ENCODE results near the gene PLXNA4.

The PLXNA4 gene

DNA sequence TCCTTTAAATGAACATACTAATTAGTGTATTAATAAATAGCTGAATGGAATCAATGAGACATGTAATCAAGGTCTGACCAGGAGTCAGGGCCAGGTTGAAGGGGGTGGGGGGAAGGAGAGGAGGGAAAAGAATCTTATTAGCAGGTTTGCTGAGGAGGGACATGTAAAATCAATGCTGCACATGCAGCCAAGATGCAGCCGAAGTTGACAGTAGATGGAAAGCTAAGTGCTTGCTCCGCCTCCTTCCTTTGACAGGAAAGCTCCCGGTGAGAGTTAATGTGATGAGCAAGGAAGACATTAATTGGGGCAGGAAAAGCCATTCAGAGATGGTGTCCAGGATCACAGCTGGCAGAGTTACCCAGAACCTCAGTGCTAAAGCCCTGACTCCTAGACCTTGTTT lies 24.4 kb downstream of the PLXNA4 start:
- no peak overlapping the region for H3K4me3 ChIP-seq (ENCODE audit: low read depth, low read length, poor library complexity, severe bottlenecking)
- H3K4me1 ChIP-seq (ENCODE audit: insufficient read depth, low read length, severe bottlenecking) = no peaks in the 10 kb centered on the region
- H3K27ac ChIP-seq (ENCODE audit: low read depth, low read length, poor library complexity, severe bottlenecking) = no peak overlapping the region
- no peaks in the 10 kb centered on the region for H3F3A ChIP-seq (ENCODE audit: insufficient read depth, low read length)
- no peaks in the 10 kb centered on the region for H3K27me3 ChIP-seq (ENCODE audit: insufficient read depth, low read length)
- H4K20me1 ChIP-seq (ENCODE audit: insufficient read depth, low read length) = no peaks in the 10 kb centered on the region
- H3K9me3 ChIP-seq (ENCODE audit: low read length) = no peaks in the 10 kb centered on the region
- no peaks in the 10 kb centered on the region for H3K9me2 ChIP-seq (ENCODE audit: low read depth, low read length)
- no peak overlapping the region for H2AFZ ChIP-seq (ENCODE audit: low read length)
- H3K9ac ChIP-seq (ENCODE audit: low read length) = no peak overlapping the region
- TF ChIP-seq, protein P1, sequence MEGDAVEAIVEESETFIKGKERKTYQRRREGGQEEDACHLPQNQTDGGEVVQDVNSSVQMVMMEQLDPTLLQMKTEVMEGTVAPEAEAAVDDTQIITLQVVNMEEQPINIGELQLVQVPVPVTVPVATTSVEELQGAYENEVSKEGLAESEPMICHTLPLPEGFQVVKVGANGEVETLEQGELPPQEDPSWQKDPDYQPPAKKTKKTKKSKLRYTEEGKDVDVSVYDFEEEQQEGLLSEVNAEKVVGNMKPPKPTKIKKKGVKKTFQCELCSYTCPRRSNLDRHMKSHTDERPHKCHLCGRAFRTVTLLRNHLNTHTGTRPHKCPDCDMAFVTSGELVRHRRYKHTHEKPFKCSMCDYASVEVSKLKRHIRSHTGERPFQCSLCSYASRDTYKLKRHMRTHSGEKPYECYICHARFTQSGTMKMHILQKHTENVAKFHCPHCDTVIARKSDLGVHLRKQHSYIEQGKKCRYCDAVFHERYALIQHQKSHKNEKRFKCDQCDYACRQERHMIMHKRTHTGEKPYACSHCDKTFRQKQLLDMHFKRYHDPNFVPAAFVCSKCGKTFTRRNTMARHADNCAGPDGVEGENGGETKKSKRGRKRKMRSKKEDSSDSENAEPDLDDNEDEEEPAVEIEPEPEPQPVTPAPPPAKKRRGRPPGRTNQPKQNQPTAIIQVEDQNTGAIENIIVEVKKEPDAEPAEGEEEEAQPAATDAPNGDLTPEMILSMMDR (IDR thresholded peaks at IDR 0.05; ENCODE audit: low read length) = no peak
- no peak for TF ChIP-seq EZH2 (IDR thresholded peaks at IDR 0.05; ENCODE audit: borderline replicate concordance, low read length)
- no peaks in the 10 kb centered on the region for H3K36me3 ChIP-seq (ENCODE audit: insufficient read depth, low read length)
- no peaks in the 10 kb centered on the region for H3K79me2 ChIP-seq (ENCODE audit: insufficient read depth, low read length)
- H3K4me2 ChIP-seq (ENCODE audit: low read length) = no peak overlapping the region

DNA sequence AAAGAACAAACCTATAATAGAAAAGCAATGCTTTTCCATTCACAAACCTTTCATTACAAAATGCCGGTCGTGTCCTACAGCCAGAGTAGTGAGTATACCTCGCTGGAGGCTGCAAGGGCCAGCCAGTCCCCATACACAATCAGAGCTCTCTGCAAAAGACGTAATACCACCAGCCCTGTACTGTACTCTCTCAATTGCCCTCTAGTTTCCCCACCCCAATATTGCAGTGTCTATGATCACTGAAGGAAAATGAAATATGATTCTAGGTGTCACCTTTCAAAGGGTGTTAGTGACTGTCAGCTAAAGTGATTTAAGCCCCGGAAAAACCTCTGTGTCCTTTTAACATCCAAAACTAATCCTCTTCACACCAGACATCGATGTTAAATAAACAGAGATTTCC lies 24.8 kb downstream of the PLXNA4 start:
- Histone ChIP-seq H3K4me2 (ENCODE audit: low read length) (no peak overlapping the region), H3K79me2 (ENCODE audit: insufficient read depth, low read length) (no peaks in the 10 kb centered on the region), H3K9ac (ENCODE audit: low read length) (no peak overlapping the region), H3K27me3 (ENCODE audit: insufficient read depth, low read length) (no peaks in the 10 kb centered on the region), H4K20me1 (ENCODE audit: insufficient read depth, low read length) (no peaks in the 10 kb centered on the region), H3K9me2 (ENCODE audit: low read depth, low read length) (no peaks in the 10 kb centered on the region), H3K4me1 (ENCODE audit: insufficient read depth, low read length, severe bottlenecking) (no peaks in the 10 kb centered on the region), H3K9me3 (ENCODE audit: low read length) (no peaks in the 10 kb centered on the region), H3F3A (ENCODE audit: insufficient read depth, low read length) (no peaks in the 10 kb centered on the region), H3K27ac (ENCODE audit: low read depth, low read length, poor library complexity, severe bottlenecking) (no peak overlapping the region), H2AFZ (ENCODE audit: low read length) (no peak overlapping the region), H3K4me3 (ENCODE audit: low read depth, low read length, poor library complexity, severe bottlenecking) (no peak overlapping the region), H3K36me3 (ENCODE audit: insufficient read depth, low read length) (no peaks in the 10 kb centered on the region)
- TF ChIP-seq EZH2 (IDR thresholded peaks at IDR 0.05; ENCODE audit: borderline replicate concordance, low read length) = no peak
- TF ChIP-seq, protein P1 (IDR thresholded peaks at IDR 0.05; ENCODE audit: low read length) = no peak

DNA sequence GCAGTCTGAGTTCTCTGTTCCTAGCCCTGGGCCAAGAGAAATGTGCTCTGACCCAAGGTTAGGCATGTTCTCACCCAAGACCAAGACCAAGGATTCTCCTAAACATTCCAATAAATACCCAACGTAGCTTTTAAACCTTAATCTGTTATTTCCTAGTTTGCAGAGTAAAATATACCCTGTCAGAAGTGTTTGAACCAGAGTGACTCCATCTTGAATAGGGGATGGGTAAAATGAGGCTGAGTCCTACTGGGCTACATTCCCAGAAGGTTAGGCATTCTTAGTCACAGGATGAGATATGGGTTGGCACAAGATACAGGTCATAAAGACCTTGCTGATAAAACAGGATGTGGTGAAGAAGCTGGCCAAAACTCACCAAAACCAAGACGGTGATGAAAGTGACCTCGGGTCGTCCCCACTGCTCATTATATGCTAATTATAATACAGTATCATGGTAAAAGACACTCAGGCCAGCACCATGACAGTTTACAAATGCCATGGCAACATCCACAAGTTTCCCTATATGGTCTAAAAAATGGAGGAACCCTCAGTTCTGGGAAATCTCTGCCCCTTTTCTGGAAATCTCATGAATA lies 27.7 kb downstream of the PLXNA4 start:
- TF ChIP-seq, protein P1 (IDR thresholded peaks at IDR 0.05; ENCODE audit: low read length) = no peak
- TF ChIP-seq EZH2 (IDR thresholded peaks at IDR 0.05; ENCODE audit: borderline replicate concordance, low read length) = no peak
- Histone ChIP-seq H3K9me3 (ENCODE audit: low read length) (no peaks in the 10 kb centered on the region), H3K9me2 (ENCODE audit: low read depth, low read length) (no peaks in the 10 kb centered on the region), H3F3A (ENCODE audit: insufficient read depth, low read length) (no peaks in the 10 kb centered on the region), H4K20me1 (ENCODE audit: insufficient read depth, low read length) (no peaks in the 10 kb centered on the region), H3K79me2 (ENCODE audit: insufficient read depth, low read length) (no peaks in the 10 kb centered on the region), H3K4me3 (ENCODE audit: low read depth, low read length, poor library complexity, severe bottlenecking) (no peak overlapping the region), H3K4me2 (ENCODE audit: low read length) (no peak overlapping the region), H3K27ac (ENCODE audit: low read depth, low read length, poor library complexity, severe bottlenecking) (no peak overlapping the region), H3K4me1 (ENCODE audit: insufficient read depth, low read length, severe bottlenecking) (no peaks in the 10 kb centered on the region), H3K36me3 (ENCODE audit: insufficient read depth, low read length) (no peaks in the 10 kb centered on the region), H2AFZ (ENCODE audit: low read length) (no peak overlapping the region), H3K27me3 (ENCODE audit: insufficient read depth, low read length) (no peaks in the 10 kb centered on the region), H3K9ac (ENCODE audit: low read length) (no peak overlapping the region)
